ENCODE data around the gene EVI2B.
"Not testable (repeated sequence)": the region's sequence is repeated elsewhere in the genome, so short reads cannot be mapped to it uniquely, and the experiment has no call there.

The EVI2B gene

DNA sequence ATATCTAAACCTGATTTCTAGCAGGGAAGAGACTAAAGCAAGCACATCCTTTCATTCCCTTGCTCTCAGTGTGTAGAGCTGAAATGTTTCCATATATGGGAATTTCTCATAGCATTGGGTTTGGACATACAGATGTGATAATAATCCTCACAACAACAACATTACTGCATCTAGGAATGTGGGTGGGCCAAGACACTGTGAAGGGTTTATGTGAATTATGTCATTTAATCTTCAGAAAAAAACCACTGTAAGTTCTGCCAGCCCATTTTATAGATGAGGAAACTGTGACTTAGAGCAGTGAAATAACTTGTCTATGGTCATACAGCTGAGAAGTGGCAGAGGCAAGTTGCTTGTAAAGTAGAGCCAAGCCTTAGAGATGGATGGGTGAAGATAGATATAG, 22.0 kb downstream of the EVI2B start:
- H3K27ac ChIP-seq (ENCODE audit: low read length) = no peak overlapping the region
- H3K36me3 ChIP-seq (replicated peaks; ENCODE audit: insufficient read depth, low read length) = no peaks in the 10 kb centered on the region
- no peaks in the 10 kb centered on the region for H3K4me1 ChIP-seq (ENCODE audit: low read length)
- H3K9me2 ChIP-seq (replicated peaks; ENCODE audit: insufficient read depth, low read length) = no peaks in the 10 kb centered on the region
- DNase-seq = no peak
- H2AFZ ChIP-seq (ENCODE audit: low read length) = no peak overlapping the region
- H3K4me2 ChIP-seq (ENCODE audit: low read depth, low read length) = no peak overlapping the region
- no peaks in the 10 kb centered on the region for H3K27me3 ChIP-seq (replicated peaks; ENCODE audit: insufficient read depth, low read length)
- H3K4me3 ChIP-seq (ENCODE audit: low read length) = no peak overlapping the region
- no peak overlapping the region for H3K9ac ChIP-seq (ENCODE audit: low read length)
- H3F3A ChIP-seq (ENCODE audit: insufficient read depth, low read length) = no peaks in the 10 kb centered on the region
- TF ChIP-seq EZH2phosphoT487 (IDR thresholded peaks at IDR 0.05; ENCODE audit: low read length) (no peak), EZH2 (optimal IDR thresholded peaks at IDR 0.05; ENCODE audit: low read depth, low read length) (no peak)
- TF ChIP-seq, protein P1, sequence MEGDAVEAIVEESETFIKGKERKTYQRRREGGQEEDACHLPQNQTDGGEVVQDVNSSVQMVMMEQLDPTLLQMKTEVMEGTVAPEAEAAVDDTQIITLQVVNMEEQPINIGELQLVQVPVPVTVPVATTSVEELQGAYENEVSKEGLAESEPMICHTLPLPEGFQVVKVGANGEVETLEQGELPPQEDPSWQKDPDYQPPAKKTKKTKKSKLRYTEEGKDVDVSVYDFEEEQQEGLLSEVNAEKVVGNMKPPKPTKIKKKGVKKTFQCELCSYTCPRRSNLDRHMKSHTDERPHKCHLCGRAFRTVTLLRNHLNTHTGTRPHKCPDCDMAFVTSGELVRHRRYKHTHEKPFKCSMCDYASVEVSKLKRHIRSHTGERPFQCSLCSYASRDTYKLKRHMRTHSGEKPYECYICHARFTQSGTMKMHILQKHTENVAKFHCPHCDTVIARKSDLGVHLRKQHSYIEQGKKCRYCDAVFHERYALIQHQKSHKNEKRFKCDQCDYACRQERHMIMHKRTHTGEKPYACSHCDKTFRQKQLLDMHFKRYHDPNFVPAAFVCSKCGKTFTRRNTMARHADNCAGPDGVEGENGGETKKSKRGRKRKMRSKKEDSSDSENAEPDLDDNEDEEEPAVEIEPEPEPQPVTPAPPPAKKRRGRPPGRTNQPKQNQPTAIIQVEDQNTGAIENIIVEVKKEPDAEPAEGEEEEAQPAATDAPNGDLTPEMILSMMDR (IDR thresholded peaks at IDR 0.05; ENCODE audit: low read length) = no peak
- H4K20me1 ChIP-seq (ENCODE audit: insufficient read depth, low read length) = no peaks in the 10 kb centered on the region
- no peaks in the 10 kb centered on the region for H3K79me2 ChIP-seq (ENCODE audit: low read length)
- no peaks in the 10 kb centered on the region for H3K9me3 ChIP-seq (replicated peaks; ENCODE audit: insufficient read depth, low read length)

DNA sequence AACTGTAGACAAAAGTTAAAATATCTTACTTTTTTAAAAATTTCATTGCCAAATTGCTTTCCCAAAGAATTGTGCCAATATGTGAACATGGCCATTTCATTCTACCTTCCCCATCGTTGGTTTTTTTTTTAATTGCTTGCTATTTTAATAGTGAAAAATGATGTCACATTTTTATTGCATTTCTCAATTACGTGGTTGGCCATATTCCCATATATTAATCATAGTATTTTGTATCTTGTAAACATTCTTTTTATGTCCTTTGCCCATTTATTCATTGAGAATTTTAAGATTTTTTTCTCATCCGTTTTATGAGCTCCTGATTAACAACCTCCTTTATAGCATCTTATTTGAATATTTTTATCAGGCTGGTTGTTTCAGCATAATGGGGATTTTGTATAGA, 24.1 kb downstream of the EVI2B start:
- Histone ChIP-seq H3F3A (ENCODE audit: insufficient read depth, low read length) (no peaks in the 10 kb centered on the region), H3K4me2 (ENCODE audit: low read depth, low read length) (no peak overlapping the region), H2AFZ (ENCODE audit: low read length) (no peak overlapping the region), H3K36me3 (replicated peaks; ENCODE audit: insufficient read depth, low read length) (no peaks in the 10 kb centered on the region), H3K9me2 (replicated peaks; ENCODE audit: insufficient read depth, low read length) (no peaks in the 10 kb centered on the region), H3K27me3 (replicated peaks; ENCODE audit: insufficient read depth, low read length) (no peaks in the 10 kb centered on the region), H3K79me2 (ENCODE audit: low read length) (no peaks in the 10 kb centered on the region), H3K4me3 (ENCODE audit: low read length) (no peak overlapping the region), H3K9ac (ENCODE audit: low read length) (no peak overlapping the region), H3K27ac (ENCODE audit: low read length) (no peak overlapping the region), H3K9me3 (replicated peaks; ENCODE audit: insufficient read depth, low read length) (no peaks in the 10 kb centered on the region), H4K20me1 (ENCODE audit: insufficient read depth, low read length) (no peaks in the 10 kb centered on the region), H3K4me1 (ENCODE audit: low read length) (no peaks in the 10 kb centered on the region)
- no peak for DNase-seq
- TF ChIP-seq EZH2 (optimal IDR thresholded peaks at IDR 0.05; ENCODE audit: low read depth, low read length) (no peak), EZH2phosphoT487 (IDR thresholded peaks at IDR 0.05; ENCODE audit: low read length) (no peak)
- TF ChIP-seq, protein P1 (IDR thresholded peaks at IDR 0.05; ENCODE audit: low read length) = no peak

DNA sequence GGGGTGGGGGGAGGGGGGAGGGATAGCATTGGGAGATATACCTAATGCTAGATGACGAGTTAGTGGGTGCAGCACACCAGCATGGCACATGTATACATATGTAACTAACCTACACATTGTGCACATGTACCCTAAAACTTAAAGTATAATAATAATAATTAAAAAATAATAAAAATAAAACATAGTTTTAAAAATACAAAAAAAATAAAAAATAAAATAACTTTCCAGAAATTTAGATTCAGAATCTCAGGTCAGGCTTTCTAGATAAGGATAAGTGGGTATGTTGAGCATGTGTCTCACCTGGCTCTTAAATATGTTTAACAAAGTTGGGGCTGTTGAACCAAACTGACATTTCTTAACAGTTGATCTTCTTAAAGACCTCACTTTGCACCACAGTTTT, 25.9 kb downstream of the EVI2B start:
- H2AFZ ChIP-seq (ENCODE audit: low read length); H3K36me3 ChIP-seq (replicated peaks; ENCODE audit: insufficient read depth, low read length); H3F3A ChIP-seq (ENCODE audit: insufficient read depth, low read length); H3K27ac ChIP-seq (ENCODE audit: low read length); H3K9ac ChIP-seq (ENCODE audit: low read length); H4K20me1 ChIP-seq (ENCODE audit: insufficient read depth, low read length); H3K79me2 ChIP-seq (ENCODE audit: low read length); H3K27me3 ChIP-seq (replicated peaks; ENCODE audit: insufficient read depth, low read length); DNase-seq; H3K4me1 ChIP-seq (ENCODE audit: low read length); H3K9me3 ChIP-seq (replicated peaks; ENCODE audit: insufficient read depth, low read length); H3K4me3 ChIP-seq (ENCODE audit: low read length); H3K9me2 ChIP-seq (replicated peaks; ENCODE audit: insufficient read depth, low read length); H3K4me2 ChIP-seq (ENCODE audit: low read depth, low read length): not testable (repeated sequence)

DNA sequence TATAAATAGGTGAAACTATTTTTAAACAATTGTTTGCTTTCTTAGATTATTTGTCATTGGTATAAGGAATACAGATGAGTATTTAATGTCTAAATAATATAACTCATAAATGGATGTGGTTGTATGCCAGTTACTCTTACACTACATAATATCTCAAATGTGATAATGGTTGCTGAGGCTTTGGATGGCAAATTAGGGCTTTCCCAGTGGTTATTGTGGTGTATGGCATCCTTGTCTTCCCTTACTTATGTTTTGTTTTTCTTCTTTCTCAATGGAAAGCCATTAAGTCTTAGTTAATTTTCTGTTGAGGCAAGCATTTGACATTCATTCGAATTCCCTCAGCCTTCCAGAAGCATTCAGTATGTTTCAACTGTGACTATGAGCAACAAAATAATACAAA, 27.3 kb downstream of the EVI2B start:
- Histone ChIP-seq H2AFZ (ENCODE audit: low read length) (no peak overlapping the region), H3K27me3 (replicated peaks; ENCODE audit: insufficient read depth, low read length) (no peaks in the 10 kb centered on the region), H3K36me3 (replicated peaks; ENCODE audit: insufficient read depth, low read length) (no peaks in the 10 kb centered on the region), H3F3A (ENCODE audit: insufficient read depth, low read length) (no peaks in the 10 kb centered on the region), H3K9ac (ENCODE audit: low read length) (no peak overlapping the region), H3K79me2 (ENCODE audit: low read length) (no peaks in the 10 kb centered on the region), H3K9me2 (replicated peaks; ENCODE audit: insufficient read depth, low read length) (no peaks in the 10 kb centered on the region), H3K27ac (ENCODE audit: low read length) (no peak overlapping the region), H4K20me1 (ENCODE audit: insufficient read depth, low read length) (no peaks in the 10 kb centered on the region), H3K9me3 (replicated peaks; ENCODE audit: insufficient read depth, low read length) (no peaks in the 10 kb centered on the region), H3K4me3 (ENCODE audit: low read length) (no peak overlapping the region), H3K4me2 (ENCODE audit: low read depth, low read length) (no peak overlapping the region), H3K4me1 (ENCODE audit: low read length) (no peaks in the 10 kb centered on the region)
- TF ChIP-seq, protein P1 (IDR thresholded peaks at IDR 0.05; ENCODE audit: low read length) = no peak
- TF ChIP-seq EZH2 (optimal IDR thresholded peaks at IDR 0.05; ENCODE audit: low read depth, low read length) = no peak
- no peak for TF ChIP-seq EZH2phosphoT487 (IDR thresholded peaks at IDR 0.05; ENCODE audit: low read length)
- DNase-seq = no peak

Data from MM.1S (cell line).